SH-SY5Y (cell line): ENCODE data around the gene DIRAS3.

ENCODE experiments used
- GATA2 ChIP-seq: IDR thresholded peaks from 2 replicates; pipeline ENCODE4 v1.6.1; 2011; ENCODE audit warnings: mild to moderate bottlenecking, low read depth, low read length
- GATA3 ChIP-seq: IDR thresholded peaks from 2 replicates; pipeline ENCODE4 v1.6.1; 2011; ENCODE audit warnings: low read depth, mild to moderate bottlenecking, low read length, moderate library complexity

DNA sequence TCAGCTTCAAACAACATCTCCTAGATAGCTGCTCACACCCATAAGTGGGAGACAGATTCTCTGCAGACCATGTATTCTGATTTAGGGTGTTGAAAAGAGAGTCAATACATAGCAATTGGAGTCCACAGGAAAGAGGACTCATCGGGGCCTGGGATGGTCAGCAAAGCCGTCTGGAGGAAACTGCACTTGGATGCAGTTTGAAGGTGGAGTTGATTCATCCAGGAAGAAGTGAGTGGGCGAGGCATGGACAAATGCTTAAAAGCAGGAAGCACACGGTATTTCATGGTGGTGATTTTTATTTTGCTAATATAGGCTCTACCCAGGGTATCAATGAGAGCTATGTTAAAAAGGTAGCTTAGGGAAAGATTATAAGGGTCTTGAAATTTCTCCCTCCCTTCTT, 36.8 kb upstream of the DIRAS3 start:
- TF ChIP-seq GATA3 (no peak), GATA2 (no peak)
